Stimulated activated CD8-positive, alpha-beta memory T cell treated with anti-CD3 and anti-CD28 coated beads, Interleukin-15, amount 100 ng/mL, for 24 hours (primary cell): Measurements from ENCODE around the gene ARHGEF4.

Experiments
- DNase-seq: peaks from one replicate; pipeline ENCODE4 v3.0.0-alpha.2; 2020; ENCODE audit warnings: low read depth

ARHGEF4 gene

GRCh38 chr2:131093696-131094462 lies 257.2 kb downstream of the ARHGEF4 start:
- no peak for DNase-seq

DNA sequence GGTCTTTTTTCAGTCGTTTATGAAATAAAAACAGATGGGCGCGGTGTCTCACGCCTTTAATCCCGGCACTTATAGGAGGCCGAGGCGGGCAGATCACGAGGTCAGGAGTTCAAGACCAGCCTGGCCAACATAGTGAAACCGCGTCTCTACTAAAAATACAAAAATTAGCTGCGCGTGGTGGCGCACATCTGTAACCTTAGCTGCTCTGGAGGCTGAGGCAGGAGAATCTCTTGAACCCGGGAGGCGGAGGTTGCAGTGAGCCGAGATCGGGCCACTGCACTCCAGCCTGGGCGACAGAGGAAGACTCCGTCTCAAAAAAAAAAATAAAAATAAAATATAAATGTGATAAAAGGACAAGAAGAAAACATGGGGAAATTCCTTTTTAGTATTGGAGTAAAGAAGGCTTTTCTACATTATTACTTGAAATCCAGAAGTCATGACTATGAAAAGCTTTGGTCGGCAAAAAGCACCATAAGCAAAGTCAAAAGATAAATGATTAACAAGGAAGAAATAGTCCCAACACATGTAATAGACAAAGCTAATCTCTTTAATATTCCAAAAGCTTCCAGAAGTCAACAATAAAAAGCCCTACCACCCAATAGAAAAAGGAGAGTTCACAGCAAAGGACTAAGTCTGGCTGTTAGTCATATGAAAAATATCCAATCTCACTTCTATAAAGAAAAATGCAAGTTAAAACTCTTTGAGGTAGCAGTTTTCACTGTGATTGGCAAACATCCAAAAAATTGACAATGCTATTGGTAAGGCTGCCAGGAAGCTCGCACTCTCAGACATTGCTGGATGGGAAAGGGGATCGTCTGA lies 258.0 kb downstream of the ARHGEF4 start:
- DNase-seq = no peak
